ENCODE data around the gene MPRIP. TPM values are rescaled to one million over a fixed set of nuclear protein-coding genes. Genes with fewer than 3 reads are reported as not detected.
"Not testable (repeated sequence)": the region's sequence is repeated elsewhere in the genome, so short reads cannot be mapped to it uniquely, and the experiment has no call there.

MPRIP gene
- 100 to 1,000 TPM; 145 to 157 TPM for total RNA-seq

GRCh38 chr17:17042384-17042736 lies at the start of gene MPRIP:
MPRIP (plus strand) TSS chr17:17042457; CDS start chr17:17042849, 392 bp downstream.
- Mint-ChIP-seq H3K9me3 (no peaks in the 10 kb centered on the region), H3K36me3 (no peaks in the 10 kb centered on the region), H3K27ac (peak within 1 kb of the TSS; percentile 42), H3K4me3 (peak within 1 kb of the TSS; percentile 94), H3K27me3 (no peaks in the 10 kb centered on the region), H3K4me1 (ENCODE audit: low read depth) (peaks cover 41% of the 10 kb centered on the region)
- intact Hi-C loops (cut with micrococcal nuclease): loop anchor here (5.0 kb wide), 1 partner anchor 165 kb away; the partner anchor contains the start of gene PLD6
- DNase-seq: no peak
- ChIA-PET CTCF (interaction anchor here (1.0 to 1.4 kb wide), 2 partner anchors 104 to 599 kb away, joined by 3 read pairs; no protein-coding TSS in a partner anchor), POLR2A (interaction anchor here (1.3 to 2.1 kb wide), 2 partner anchors 10 to 26 kb away, joined by 3 to 6 read pairs; no protein-coding TSS in a partner anchor)

- ChIA-PET POLR2A (no interaction called here), CTCF (interaction anchor here (1.8 kb wide), 1 partner anchor 80 kb away, joined by 4 read pairs; no protein-coding TSS in a partner anchor)
- DNase-seq: no peak
- Mint-ChIP-seq H3K27ac (no peak overlapping the region), H3K9me3 (no peaks in the 10 kb centered on the region), H3K4me1 (ENCODE audit: low read depth) (peaks cover 16% of the 10 kb centered on the region), H3K36me3 (no peaks in the 10 kb centered on the region), H3K4me3 (no peak overlapping the region), H3K27me3 (no peaks in the 10 kb centered on the region)
- intact Hi-C loops (cut with micrococcal nuclease): no loop called here
These were observed 47.6 kb upstream of the MPRIP start for GRCh38 chr17:16994631-16995030.

- Mint-ChIP-seq H3K36me3 (no peaks in the 10 kb centered on the region), H3K9me3 (no peaks in the 10 kb centered on the region), H3K27ac (no peak overlapping the region), H3K27me3 (no peaks in the 10 kb centered on the region), H3K4me3 (no peak overlapping the region), H3K4me1 (ENCODE audit: low read depth) (peaks cover 4% of the 10 kb centered on the region)
- ChIA-PET POLR2A (no interaction called here), CTCF (no interaction called here)
- intact Hi-C loops (cut with micrococcal nuclease): no loop called here
- DNase-seq: no peak
These were observed 46.3 kb upstream of the MPRIP start for GRCh38 chr17:16995930-16996329.

- CTCF ChIA-PET; H3K27ac Mint-ChIP-seq; DNase-seq; H3K4me1 Mint-ChIP-seq (ENCODE audit: low read depth); H3K9me3 Mint-ChIP-seq; H3K4me3 Mint-ChIP-seq; intact Hi-C loops (cut with micrococcal nuclease); H3K27me3 Mint-ChIP-seq; POLR2A ChIA-PET; H3K36me3 Mint-ChIP-seq: not testable (repeated sequence)
These were observed 45.5 kb upstream of the MPRIP start for GRCh38 chr17:16996726-16997125.

GRCh38 chr17:16997514-16998429 lies 44.5 kb upstream of the MPRIP start:
- Mint-ChIP-seq H3K36me3 (no peaks in the 10 kb centered on the region), H3K9me3 (no peaks in the 10 kb centered on the region), H3K4me3 (no peak overlapping the region), H3K27me3 (no peaks in the 10 kb centered on the region), H3K27ac (no peak overlapping the region), H3K4me1 (ENCODE audit: low read depth) (no peaks in the 10 kb centered on the region)
- ChIA-PET POLR2A (no interaction called here), CTCF (no interaction called here)
- intact Hi-C loops (cut with micrococcal nuclease): no loop called here
- no peak for DNase-seq

GRCh38 chr17:16999931-17000625 lies 42.2 kb upstream of the MPRIP start:
- no peaks in the 10 kb centered on the region for H3K9me3 Mint-ChIP-seq
- ChIA-PET CTCF (interaction anchor here (0.6 to 1.6 kb wide), 10 partner anchors 8 to 858 kb away, joined by 3 to 8 read pairs (median 4); partner anchors contain the start of gene FLCN), POLR2A (no interaction called here)
- intact Hi-C loops (cut with micrococcal nuclease): loop anchor here (2.0 to 5.0 kb wide), 3 partner anchors 147 to 313 kb away; partner anchors contain the start of gene PLD6
- no peak overlapping the region for H3K4me3 Mint-ChIP-seq
- no peak for DNase-seq
- H3K27ac Mint-ChIP-seq: no peak overlapping the region
- no peaks in the 10 kb centered on the region for H3K36me3 Mint-ChIP-seq
- no peaks in the 10 kb centered on the region for H3K27me3 Mint-ChIP-seq
- no peaks in the 10 kb centered on the region for H3K4me1 Mint-ChIP-seq (ENCODE audit: low read depth)

GRCh38 chr17:17001076-17001777 lies 41.0 kb upstream of the MPRIP start:
- CTCF ChIA-PET: interaction anchor here (0.9 to 1.6 kb wide), 6 partner anchors 9 to 314 kb away, joined by 3 to 5 read pairs (median 4); partner anchors contain the start of gene FLCN
- Mint-ChIP-seq H3K4me3 (no peak overlapping the region), H3K36me3 (no peaks in the 10 kb centered on the region), H3K27me3 (no peaks in the 10 kb centered on the region), H3K4me1 (ENCODE audit: low read depth) (no peaks in the 10 kb centered on the region), H3K9me3 (no peaks in the 10 kb centered on the region), H3K27ac (no peak overlapping the region)
- no peak for DNase-seq
- intact Hi-C loops (cut with micrococcal nuclease): loop anchor here (2.0 to 5.0 kb wide), 3 partner anchors 146 to 312 kb away; partner anchors contain the start of gene PLD6
- POLR2A ChIA-PET: no interaction called here

- Mint-ChIP-seq H3K4me3 (no peak overlapping the region), H3K27ac (no peak overlapping the region), H3K4me1 (ENCODE audit: low read depth) (no peaks in the 10 kb centered on the region), H3K36me3 (no peaks in the 10 kb centered on the region), H3K27me3 (no peaks in the 10 kb centered on the region), H3K9me3 (no peaks in the 10 kb centered on the region)
- DNase-seq: peak; percentile 81
- intact Hi-C loops (cut with micrococcal nuclease): loop anchor here (2.0 to 5.0 kb wide), 3 partner anchors 145 to 311 kb away; partner anchors contain the start of gene PLD6
- ChIA-PET CTCF (interaction anchor here (1.6 kb wide), 1 partner anchor 313 kb away, joined by 5 read pairs; no protein-coding TSS in a partner anchor), POLR2A (no interaction called here)
These were observed 40.3 kb upstream of the MPRIP start for GRCh38 chr17:17001874-17002520.

GRCh38 chr17:17002731-17003715 lies 39.2 kb upstream of the MPRIP start:
- H3K27ac Mint-ChIP-seq; H3K27me3 Mint-ChIP-seq; POLR2A ChIA-PET; CTCF ChIA-PET; H3K9me3 Mint-ChIP-seq; DNase-seq; H3K4me3 Mint-ChIP-seq; H3K4me1 Mint-ChIP-seq (ENCODE audit: low read depth); H3K36me3 Mint-ChIP-seq: not testable (repeated sequence)
- intact Hi-C loops (cut with micrococcal nuclease): loop anchor here (5.0 kb wide), 2 partner anchors 144 to 204 kb away; partner anchors contain the start of gene PLD6

- Mint-ChIP-seq H3K4me1 (ENCODE audit: low read depth) (no peaks in the 10 kb centered on the region), H3K27ac (no peak overlapping the region), H3K4me3 (no peak overlapping the region), H3K9me3 (no peaks in the 10 kb centered on the region), H3K36me3 (no peaks in the 10 kb centered on the region), H3K27me3 (no peaks in the 10 kb centered on the region)
- ChIA-PET POLR2A (no interaction called here), CTCF (no interaction called here)
- DNase-seq: no peak
- intact Hi-C loops (cut with micrococcal nuclease): loop anchor here (5.0 kb wide), 2 partner anchors 143 to 203 kb away; partner anchors contain the start of gene PLD6
These were observed 37.8 kb upstream of the MPRIP start for GRCh38 chr17:17004251-17004996.

Measured in activated CD4-positive, alpha-beta memory T cell treated with anti-CD3 and anti-CD28 coated beads for 36 hours (primary cell).